ENCODE data around the gene SLC17A3. TPM values are rescaled to one million over a fixed set of nuclear protein-coding genes. Genes with fewer than 3 reads are reported as not detected.
A peak's percentile ranks its signal among the peaks of the same experiment; 100 is the strongest.

The SLC17A3 gene
- total and polyA plus RNA-seq, 2 experiments from 2014 or later: not detected

DNA sequence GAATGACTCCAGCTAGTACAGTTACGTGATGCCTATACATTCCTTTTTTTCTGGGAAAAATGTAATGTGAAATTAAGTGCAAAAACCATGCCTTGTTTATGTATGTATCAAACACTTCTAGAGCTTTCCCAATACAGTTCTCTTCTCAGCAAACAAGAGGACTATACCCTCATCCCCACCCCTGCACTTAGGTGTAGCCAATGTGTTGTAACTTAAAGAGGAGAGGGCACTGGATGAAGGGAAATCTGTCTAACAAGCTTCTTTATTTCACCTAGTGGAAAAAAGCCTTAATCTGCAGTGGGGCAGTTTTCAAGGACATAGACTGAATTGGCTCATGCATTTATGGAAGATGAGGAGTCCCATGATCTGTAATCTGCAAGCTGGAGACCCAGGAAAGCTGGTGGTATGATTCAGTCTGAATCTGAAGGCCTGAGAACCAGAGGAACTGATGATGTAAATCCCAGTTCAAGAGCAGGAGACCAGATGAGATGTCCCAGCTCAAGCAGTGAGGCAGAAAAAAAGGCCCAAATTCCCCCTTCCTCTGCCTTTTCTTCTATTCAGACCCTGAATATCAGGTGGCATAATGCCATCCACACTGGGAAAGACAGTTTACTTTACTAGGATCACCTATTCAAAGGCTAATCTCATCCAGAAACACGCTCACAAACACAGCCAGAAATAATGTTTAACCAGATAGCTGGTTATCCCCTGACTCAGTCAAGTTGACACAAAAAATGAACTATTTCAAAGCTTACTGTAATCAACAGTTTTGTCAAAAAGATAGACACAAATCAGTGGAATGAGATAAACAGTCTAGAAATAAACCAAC, 25.8 kb upstream of the SLC17A3 start (continued):
- TF ChIP-seq NANOG (IDR thresholded peaks at IDR 0.05; ENCODE audit: borderline replicate concordance) (no peak), POLR2AphosphoS5 (IDR thresholded peaks at IDR 0.05; ENCODE audit: low read depth) (no peak), ZNF114 (CRISPR knock-in tag; IDR thresholded peaks at IDR 0.05) (no peak), REST (IDR thresholded peaks at IDR 0.05; ENCODE audit: unreplicated experiment) (no peak), EZH2phosphoT487 (IDR thresholded peaks at IDR 0.05; ENCODE audit: unreplicated experiment) (no peak), CTCF (conservative IDR thresholded peaks at IDR 0.05; ENCODE audit: low read depth in 2 of 2) (no peak)

DNA sequence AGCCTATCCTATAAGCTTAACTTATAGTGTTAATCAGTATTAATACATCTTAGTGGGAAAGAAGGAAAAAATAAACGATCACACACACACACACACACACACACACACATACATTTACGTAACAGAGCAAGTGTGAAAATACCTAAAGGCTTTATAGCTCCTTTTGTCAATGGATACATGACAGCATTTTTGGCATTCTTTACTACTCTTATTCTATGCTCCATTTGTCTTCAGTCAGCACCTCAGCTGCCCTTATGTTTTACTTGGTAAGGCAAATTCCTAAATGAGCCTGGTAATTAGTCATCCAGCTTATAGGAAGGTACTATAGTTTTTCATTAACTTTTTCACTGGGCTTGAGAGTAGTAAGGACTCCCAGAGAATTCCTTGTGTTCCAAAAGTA, 25.1 kb upstream of the SLC17A3 start:
- ATAC-seq: peak; percentile 86
- TF ChIP-seq ETS1 (IDR thresholded peaks at IDR 0.05): no peak
- TF ChIP-seq ZNF331 (CRISPR knock-in tag; IDR thresholded peaks at IDR 0.05; ENCODE audit: low read depth): no peak
- TF ChIP-seq, protein P1, sequence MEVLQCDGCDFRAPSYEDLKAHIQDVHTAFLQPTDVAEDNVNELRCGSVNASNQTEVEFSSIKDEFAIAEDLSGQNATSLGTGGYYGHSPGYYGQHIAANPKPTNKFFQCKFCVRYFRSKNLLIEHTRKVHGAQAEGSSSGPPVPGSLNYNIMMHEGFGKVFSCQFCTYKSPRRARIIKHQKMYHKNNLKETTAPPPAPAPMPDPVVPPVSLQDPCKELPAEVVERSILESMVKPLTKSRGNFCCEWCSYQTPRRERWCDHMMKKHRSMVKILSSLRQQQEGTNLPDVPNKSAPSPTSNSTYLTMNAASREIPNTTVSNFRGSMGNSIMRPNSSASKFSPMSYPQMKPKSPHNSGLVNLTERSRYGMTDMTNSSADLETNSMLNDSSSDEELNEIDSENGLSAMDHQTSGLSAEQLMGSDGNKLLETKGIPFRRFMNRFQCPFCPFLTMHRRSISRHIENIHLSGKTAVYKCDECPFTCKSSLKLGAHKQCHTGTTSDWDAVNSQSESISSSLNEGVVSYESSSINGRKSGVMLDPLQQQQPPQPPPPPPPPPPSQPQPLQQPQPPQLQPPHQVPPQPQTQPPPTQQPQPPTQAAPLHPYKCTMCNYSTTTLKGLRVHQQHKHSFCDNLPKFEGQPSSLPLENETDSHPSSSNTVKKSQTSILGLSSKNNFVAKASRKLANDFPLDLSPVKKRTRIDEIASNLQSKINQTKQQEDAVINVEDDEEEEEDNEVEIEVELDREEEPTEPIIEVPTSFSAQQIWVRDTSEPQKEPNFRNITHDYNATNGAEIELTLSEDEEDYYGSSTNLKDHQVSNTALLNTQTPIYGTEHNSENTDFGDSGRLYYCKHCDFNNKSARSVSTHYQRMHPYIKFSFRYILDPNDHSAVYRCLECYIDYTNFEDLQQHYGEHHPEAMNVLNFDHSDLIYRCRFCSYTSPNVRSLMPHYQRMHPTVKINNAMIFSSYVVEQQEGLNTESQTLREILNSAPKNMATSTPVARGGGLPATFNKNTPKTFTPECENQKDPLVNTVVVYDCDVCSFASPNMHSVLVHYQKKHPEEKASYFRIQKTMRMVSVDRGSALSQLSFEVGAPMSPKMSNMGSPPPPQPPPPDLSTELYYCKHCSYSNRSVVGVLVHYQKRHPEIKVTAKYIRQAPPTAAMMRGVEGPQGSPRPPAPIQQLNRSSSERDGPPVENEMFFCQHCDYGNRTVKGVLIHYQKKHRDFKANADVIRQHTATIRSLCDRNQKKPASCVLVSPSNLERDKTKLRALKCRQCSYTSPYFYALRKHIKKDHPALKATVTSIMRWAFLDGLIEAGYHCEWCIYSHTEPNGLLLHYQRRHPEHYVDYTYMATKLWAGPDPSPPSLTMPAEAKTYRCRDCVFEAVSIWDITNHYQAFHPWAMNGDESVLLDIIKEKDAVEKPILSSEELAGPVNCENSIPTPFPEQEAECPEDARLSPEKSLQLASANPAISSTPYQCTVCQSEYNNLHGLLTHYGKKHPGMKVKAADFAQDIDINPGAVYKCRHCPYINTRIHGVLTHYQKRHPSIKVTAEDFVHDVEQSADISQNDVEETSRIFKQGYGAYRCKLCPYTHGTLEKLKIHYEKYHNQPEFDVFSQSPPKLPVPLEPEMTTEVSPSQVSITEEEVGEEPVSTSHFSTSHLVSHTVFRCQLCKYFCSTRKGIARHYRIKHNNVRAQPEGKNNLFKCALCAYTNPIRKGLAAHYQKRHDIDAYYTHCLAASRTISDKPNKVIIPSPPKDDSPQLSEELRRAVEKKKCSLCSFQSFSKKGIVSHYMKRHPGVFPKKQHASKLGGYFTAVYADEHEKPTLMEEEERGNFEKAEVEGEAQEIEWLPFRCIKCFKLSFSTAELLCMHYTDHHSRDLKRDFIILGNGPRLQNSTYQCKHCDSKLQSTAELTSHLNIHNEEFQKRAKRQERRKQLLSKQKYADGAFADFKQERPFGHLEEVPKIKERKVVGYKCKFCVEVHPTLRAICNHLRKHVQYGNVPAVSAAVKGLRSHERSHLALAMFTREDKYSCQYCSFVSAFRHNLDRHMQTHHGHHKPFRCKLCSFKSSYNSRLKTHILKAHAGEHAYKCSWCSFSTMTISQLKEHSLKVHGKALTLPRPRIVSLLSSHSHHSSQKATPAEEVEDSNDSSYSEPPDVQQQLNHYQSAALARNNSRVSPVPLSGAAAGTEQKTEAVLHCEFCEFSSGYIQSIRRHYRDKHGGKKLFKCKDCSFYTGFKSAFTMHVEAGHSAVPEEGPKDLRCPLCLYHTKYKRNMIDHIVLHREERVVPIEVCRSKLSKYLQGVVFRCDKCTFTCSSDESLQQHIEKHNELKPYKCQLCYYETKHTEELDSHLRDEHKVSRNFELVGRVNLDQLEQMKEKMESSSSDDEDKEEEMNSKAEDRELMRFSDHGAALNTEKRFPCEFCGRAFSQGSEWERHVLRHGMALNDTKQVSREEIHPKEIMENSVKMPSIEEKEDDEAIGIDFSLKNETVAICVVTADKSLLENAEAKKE (CRISPR knock-in tag; IDR thresholded peaks at IDR 0.05): no peak
- TF ChIP-seq NANOG (IDR thresholded peaks at IDR 0.05; ENCODE audit: borderline replicate concordance): peak; percentile 49; the same call in 1 of the 2 replicates
- TF ChIP-seq JUNB (IDR thresholded peaks at IDR 0.05; ENCODE audit: unreplicated experiment): no peak
- TF ChIP-seq EZH2phosphoT487 (IDR thresholded peaks at IDR 0.05; ENCODE audit: unreplicated experiment): no peak
- no peak for TF ChIP-seq STAT1 (IDR thresholded peaks at IDR 0.05; ENCODE audit: unreplicated experiment)

More for the DNA sequence above, 25.1 kb upstream of the SLC17A3 start:
- no peaks in the 10 kb centered on the region for H4K20me1 ChIP-seq (replicated peaks; ENCODE audit: insufficient read depth)
- H3K4me3 Mint-ChIP-seq: no peak overlapping the region
- H3K27me3 ChIP-seq (ENCODE audit: insufficient read depth): no peaks in the 10 kb centered on the region
- no peak overlapping the region for H3K4me3 ChIP-seq
- peaks cover 8% of the 10 kb centered on the region; the same call in 1 of the 2 replicates for H3K4me1 ChIP-seq (ENCODE audit: insufficient read depth)
- no peaks in the 10 kb centered on the region for H3K27me3 Mint-ChIP-seq (ENCODE audit: insufficient read depth, low read depth, poor library complexity)
- H3K9me2 ChIP-seq (ENCODE audit: insufficient read depth): no peaks in the 10 kb centered on the region
- 0 out of 2 replicates have a peak overlapping the region, but pooled peaks have one; percentile 0 for H3K4me2 ChIP-seq
- H3K4me1 Mint-ChIP-seq: peaks cover 20% of the 10 kb centered on the region
- no peak overlapping the region; the same call in 1 of the 2 replicates for H3K27ac Mint-ChIP-seq
- no peak overlapping the region for H2AFZ ChIP-seq
- DNase-seq (ENCODE audit: low spot score): peak; percentile 83
- no peaks in the 10 kb centered on the region for H3K9me3 Mint-ChIP-seq
- H3K36me3 ChIP-seq (ENCODE audit: insufficient read depth): no peaks in the 10 kb centered on the region
- H3K36me3 Mint-ChIP-seq (ENCODE audit: low read depth): no peaks in the 10 kb centered on the region
- H3K27ac ChIP-seq (ENCODE audit: low read depth): peak overlapping the region; percentile 6; the same call in 1 of the 2 replicates
- no peaks in the 10 kb centered on the region for H3F3A ChIP-seq (replicated peaks; ENCODE audit: low read depth)
- no peaks in the 10 kb centered on the region for H3K79me2 ChIP-seq (replicated peaks; ENCODE audit: insufficient read depth)
